Activated CD8-positive, alpha-beta memory T cell treated with anti-CD3 and anti-CD28 coated beads, Interleukin-2, amount 50 U/mL, for 1 hour (primary cell): ENCODE measurements around the gene SIGLEC9.

Experiments used
- DNase-seq: peaks from one replicate; pipeline ENCODE4 v3.0.0-alpha.2; 2020; ENCODE audit errors: extremely low read depth

Gene SIGLEC9

GRCh38 chr19:51097166-51097738 lies 27.5 kb upstream of the SIGLEC9 start:
- peak; percentile 54 for DNase-seq

GRCh38 chr19:51097796-51098195 lies 26.9 kb upstream of the SIGLEC9 start:
- no peak for DNase-seq

GRCh38 chr19:51098365-51099046 lies 26.2 kb upstream of the SIGLEC9 start:
- DNase-seq = no peak

- DNase-seq = no peak
Observed at GRCh38 chr19:51099047-51099382, 25.7 kb upstream of the SIGLEC9 start.

GRCh38 chr19:51100601-51101000 lies 24.1 kb upstream of the SIGLEC9 start:
- no peak for DNase-seq

- no peak for DNase-seq
Observed at GRCh38 chr19:51101171-51101865, 23.4 kb upstream of the SIGLEC9 start.

GRCh38 chr19:51102991-51103390 lies 21.7 kb upstream of the SIGLEC9 start:
- no peak for DNase-seq

- no peak for DNase-seq
Observed at GRCh38 chr19:51103926-51104341, 20.8 kb upstream of the SIGLEC9 start.

- DNase-seq = no peak
Observed at GRCh38 chr19:51107406-51108065, 17.2 kb upstream of the SIGLEC9 start.

- DNase-seq = peak; percentile 93
Observed at GRCh38 chr19:51108066-51108804, 16.5 kb upstream of the SIGLEC9 start, which contains the start of gene CTU1. Gene CTU1 (minus strand): TSS chr19:51108409. CDS start chr19:51104569, 3,840 bp downstream.

- DNase-seq = no peak
Observed at GRCh38 chr19:51108805-51109146, 15.9 kb upstream of the SIGLEC9 start.

GRCh38 chr19:51110666-51110971 lies 14.1 kb upstream of the SIGLEC9 start:
- DNase-seq = no peak

GRCh38 chr19:51111606-51112005 lies 13.1 kb upstream of the SIGLEC9 start:
- no peak for DNase-seq

- no peak for DNase-seq
Observed at GRCh38 chr19:51114087-51114729, 10.5 kb upstream of the SIGLEC9 start.

- no peak for DNase-seq
Observed at GRCh38 chr19:51116736-51117286, 7.9 kb upstream of the SIGLEC9 start.

GRCh38 chr19:51119101-51119500 lies 5.6 kb upstream of the SIGLEC9 start:
- no peak for DNase-seq

GRCh38 chr19:51119611-51120010 lies 5.1 kb upstream of the SIGLEC9 start:
- no peak for DNase-seq

GRCh38 chr19:51120160-51120559 lies 4.5 kb upstream of the SIGLEC9 start:
- DNase-seq = no peak

GRCh38 chr19:51121257-51121656 lies 3.4 kb upstream of the SIGLEC9 start:
- DNase-seq = no peak

GRCh38 chr19:51122112-51122981 lies 2.4 kb upstream of the SIGLEC9 start:
- no peak for DNase-seq
